K562 (cell line): ENCODE results near the gene UBE2M. TPM values are rescaled to one million over a fixed set of nuclear protein-coding genes. Genes with fewer than 3 reads are reported as not detected.

ENCODE experiments used
- ARID2 ChIP-seq: fragments of 450-650 bp; IDR thresholded peaks from 2 replicates; pipeline ENCODE4 v1.6.1; 2017; ENCODE audit warnings: antibody characterized with exemption, mild to moderate bottlenecking
- CBX3 ChIP-seq, 2 experiments: IDR thresholded peaks; 1 replicate in 1 of 2; 2 replicates in 1 of 2; pipeline ENCODE4 v1.6.1; 2012; ENCODE audit warnings: inconsistent platforms in 2 of 2, low read length in 2 of 2, borderline replicate concordance in 1 of 2, control low read depth in 1 of 2
- CHCHD3 ChIP-seq: fragments of 250-450 bp; sonication (Bioruptor Pico); IDR thresholded peaks from 2 replicates; pipeline ENCODE4 v2.1.2; 2022; ENCODE audit warnings: mild to moderate bottlenecking
- HDAC6 ChIP-seq: IDR thresholded peaks from 2 replicates; pipeline ENCODE4 v1.6.1; 2012; ENCODE audit warnings: low read depth, mild to moderate bottlenecking, control low read depth, inconsistent platforms, low read length, moderate library complexity
- HMGN3 ChIP-seq: IDR thresholded peaks from 2 replicates; pipeline ENCODE4 v1.6.1; 2011; ENCODE audit warnings: borderline replicate concordance, low read depth, mild to moderate bottlenecking, mixed read lengths, low read length; ENCODE audit not compliant: insufficient read length; ENCODE audit errors: extremely low read depth
- KLF13 ChIP-seq: fragments of 450-650 bp; IDR thresholded peaks from 2 replicates; pipeline ENCODE4 v1.6.1; 2016; ENCODE audit warnings: missing genetic modification characterization, low read depth, mild to moderate bottlenecking, missing compliant biosample characterization, moderate library complexity, borderline replicate concordance
- MIER1 ChIP-seq: fragments of 450-650 bp; IDR thresholded peaks from 2 replicates; pipeline ENCODE4 v1.6.1; 2016; ENCODE audit warnings: antibody characterized with exemption, mild to moderate bottlenecking, low read depth
- NR2F6 ChIP-seq: fragments of 450-650 bp; formaldehyde crosslinking; IDR thresholded peaks from 2 replicates; pipeline ENCODE4 v1.4.0; 2020; ENCODE audit warnings: mild to moderate bottlenecking
- PTRF ChIP-seq: fragments of 450-650 bp; IDR thresholded peaks from 2 replicates; pipeline ENCODE4 v1.6.1; 2016; ENCODE audit warnings: mild to moderate bottlenecking, missing genetic modification characterization, missing compliant biosample characterization
- RFX5 ChIP-seq: IDR thresholded peaks from 2 replicates; pipeline ENCODE4 v1.6.1; 2011; ENCODE audit warnings: low read depth, mild to moderate bottlenecking, improper control_type of control experiment, low read length
- RNF2 ChIP-seq: sonication (generic); IDR thresholded peaks from 2 replicates; pipeline ENCODE4 v1.6.1; 2016
- RREB1 ChIP-seq: fragments of 250-450 bp; sonication (Bioruptor Pico); IDR thresholded peaks from 2 replicates; pipeline ENCODE4 v1.4.0; 2020
- SAFB2 ChIP-seq: fragments of 200-400 bp; formaldehyde crosslinking; IDR thresholded peaks from 2 replicates; pipeline ENCODE4 v1.6.1; 2018; ENCODE audit warnings: borderline replicate concordance, low read length, low read depth, moderate library complexity; ENCODE audit not compliant: severe bottlenecking
- SLC30A9 ChIP-seq: fragments of 250-450 bp; sonication (Bioruptor Pico); IDR thresholded peaks from 2 replicates; pipeline ENCODE4 v1.8.0; 2022; ENCODE audit warnings: mild to moderate bottlenecking, moderate library complexity
- TCF3 ChIP-seq: sonication (generic); formaldehyde crosslinking; IDR thresholded peaks from 2 replicates; pipeline ENCODE4 v1.4.0; 2020; ENCODE audit warnings: mild to moderate bottlenecking, missing genetic modification reagents
- TRIM28 ChIP-seq: fragments of 450-650 bp; IDR thresholded peaks from 2 replicates; pipeline ENCODE4 v1.6.1; 2017
- ZNF354B ChIP-seq: fragments of 250-450 bp; sonication (Bioruptor Pico); IDR thresholded peaks from 2 replicates; pipeline ENCODE4 v1.4.0; 2020
- ZNF695 ChIP-seq: fragments of 450-650 bp; formaldehyde crosslinking; IDR thresholded peaks from 2 replicates; pipeline ENCODE4 v1.4.0; 2020; ENCODE audit warnings: mild to moderate bottlenecking, moderate library complexity
- ZNF707 ChIP-seq: fragments of 250-450 bp; sonication (Bioruptor Pico); conservative IDR thresholded peaks from 2 replicates; pipeline ENCODE4 v1.8.0; 2022; ENCODE audit warnings: inconsistent platforms, mild to moderate bottlenecking, moderate library complexity
- polyA plus RNA-seq, 8 experiments: library from polyadenylated mRNA; depleted of rRNA in 4 of 8; stranded (reverse) in 5 of 8; unstranded in 3 of 8; fragments of >200 nt; fragmentation: Nextera tagmentation in 2 of 8; fragmentation: Illumina TruSeq in 1 of 8; extraction: Ambion mirVana in 2 of 8; extraction: Trizol in 1 of 8; gene quantifications; 2 replicates each; pipeline versions ENCODE4 v1.2.1 to v1.2.3, GENCODE V29; 2011 to 2014; ENCODE audit warnings: inconsistent platforms in 1 of 8, missing spikeins in 1 of 8
- total RNA-seq, 7 experiments: library from RNA; depleted of rRNA in 6 of 7; stranded (reverse); fragments of >200 nt in 6 of 7; fragmentation: Illumina TruSeq in 2 of 7; extraction: Trizol in 2 of 7; gene quantifications; 2 replicates each; pipeline versions ENCODE4 v1.2.1 to v1.2.3, GENCODE V29; 2011 to 2021; ENCODE audit warnings: low replicate concordance in 1 of 7

Gene UBE2M
- total and polyA plus RNA-seq, 9 of the 15 experiments (the other 6 are each of a cell fraction or from before 2014, with no cell fraction given), result 0.92 to 163 (median 85.7) TPM

GRCh38 chr19:58581227-58582141 lies 23.1 kb upstream of the UBE2M start (continued):
- TF ChIP-seq TRIM28 (peak; percentile 64; the same call in 1 of the 2 replicates), RFX5 (no peak), ZNF695 (no peak), MIER1 (0 out of 2 replicates have a peak, but pooled peaks have one; percentile 24), SLC30A9 (no peak), RNF2 (peak; percentile 72), PTRF (no peak), HDAC6 (no peak), ZNF354B (CRISPR knock-in tag) (no peak), CBX3 (IDR thresholded peaks at IDR 0.05; ENCODE audit: borderline replicate concordance in 1 of 2, low read length in 2 of 2) (peak in 1 of 2 experiments; percentile 92; a peak in 1 of 3 replicates), SAFB2 (no peak), RREB1 (no peak), HMGN3 (peak; percentile 50), CHCHD3 (CRISPR knock-in tag) (no peak), ZNF707 (CRISPR knock-in tag) (no peak), TCF3 (CRISPR knock-in tag) (peak; percentile 62; the same call in 1 of the 2 replicates), ARID2 (peak; percentile 87), NR2F6 (no peak), KLF13 (peak; percentile 10; the same call in 1 of the 2 replicates)
